ENCODE data around the gene RIN3.
A peak's percentile ranks its signal among the peaks of the same experiment; 100 is the strongest.

RIN3 gene

DNA sequence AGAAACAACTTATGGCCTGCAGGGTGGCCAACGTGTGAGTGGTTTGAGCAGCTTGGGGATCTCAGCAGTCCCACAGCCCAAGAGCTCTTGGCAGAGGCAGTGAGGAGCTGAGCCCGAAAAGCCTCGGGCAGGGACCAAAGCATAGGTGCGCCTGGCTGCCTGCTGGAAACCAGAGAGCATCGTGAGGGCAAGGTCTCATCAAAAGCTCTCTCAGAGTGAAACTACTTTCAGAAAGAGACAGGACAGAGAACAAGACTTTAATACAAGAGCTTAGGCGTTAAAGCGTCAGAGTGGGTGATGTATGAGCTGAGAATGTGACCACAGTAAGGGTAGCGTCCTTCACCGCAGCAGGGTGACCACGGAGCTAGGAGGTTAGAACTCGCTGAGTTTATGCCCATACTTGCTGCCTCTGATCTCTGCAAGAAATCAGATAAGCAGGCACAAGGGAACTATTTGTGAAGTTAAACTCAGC lies 204.0 kb downstream of the RIN3 start:
- POLR2A ChIA-PET: no interaction called here
- TF ChIP-seq FOXA1 (IDR thresholded peaks at IDR 0.05) (no peak), ELF4 (IDR thresholded peaks at IDR 0.05) (no peak), ARNT (IDR thresholded peaks at IDR 0.05) (no peak), L3MBTL2 (conservative IDR thresholded peaks at IDR 0.05) (no peak), ZNF384 (IDR thresholded peaks at IDR 0.05) (no peak), BHLHE40 (IDR thresholded peaks at IDR 0.05; ENCODE audit: borderline replicate concordance) (no peak)
- TF ChIP-seq, protein P1, sequence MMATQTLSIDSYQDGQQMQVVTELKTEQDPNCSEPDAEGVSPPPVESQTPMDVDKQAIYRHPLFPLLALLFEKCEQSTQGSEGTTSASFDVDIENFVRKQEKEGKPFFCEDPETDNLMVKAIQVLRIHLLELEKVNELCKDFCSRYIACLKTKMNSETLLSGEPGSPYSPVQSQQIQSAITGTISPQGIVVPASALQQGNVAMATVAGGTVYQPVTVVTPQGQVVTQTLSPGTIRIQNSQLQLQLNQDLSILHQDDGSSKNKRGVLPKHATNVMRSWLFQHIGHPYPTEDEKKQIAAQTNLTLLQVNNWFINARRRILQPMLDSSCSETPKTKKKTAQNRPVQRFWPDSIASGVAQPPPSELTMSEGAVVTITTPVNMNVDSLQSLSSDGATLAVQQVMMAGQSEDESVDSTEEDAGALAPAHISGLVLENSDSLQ (IDR thresholded peaks at IDR 0.05): peak; percentile 27; the same call in 1 of the 2 replicates
- no peak for DNase-seq (ENCODE audit: extremely low spot score)
- CTCF ChIA-PET: interaction anchor here (0.6 to 0.8 kb wide), 2 partner anchors 66 to 140 kb away, joined by 3 read pairs; no protein-coding TSS in a partner anchor

DNA sequence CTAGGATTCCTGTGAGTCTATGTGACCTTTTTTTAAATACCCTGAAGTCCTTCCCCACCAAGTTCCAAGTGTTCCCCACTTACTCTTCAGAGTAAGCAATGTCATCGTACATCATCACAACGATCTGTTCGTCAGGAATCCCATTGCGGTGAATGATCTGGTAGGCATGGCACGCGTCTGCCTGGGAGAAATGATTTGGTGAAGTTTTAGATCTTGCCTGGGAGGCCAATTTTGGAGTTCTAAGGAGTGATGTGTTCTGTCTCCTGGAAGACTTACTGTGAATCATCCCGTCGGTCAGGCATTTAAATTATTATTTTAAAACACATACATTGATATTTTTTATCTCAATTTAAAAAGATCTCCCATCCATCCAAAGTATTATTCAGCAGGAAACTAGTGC lies 205.1 kb downstream of the RIN3 start:
- TF ChIP-seq, protein P1 (IDR thresholded peaks at IDR 0.05): no peak
- TF ChIP-seq LEF1 (IDR thresholded peaks at IDR 0.05; ENCODE audit: borderline replicate concordance) (no peak), ELF4 (IDR thresholded peaks at IDR 0.05) (no peak), SUZ12 (IDR thresholded peaks at IDR 0.05) (no peak), HDGF (IDR thresholded peaks at IDR 0.05; ENCODE audit: borderline replicate concordance) (no peak), BHLHE40 (IDR thresholded peaks at IDR 0.05; ENCODE audit: borderline replicate concordance) (no peak)
- POLR2A ChIA-PET: no interaction called here
- DNase-seq (ENCODE audit: extremely low spot score): no peak
- CTCF ChIA-PET: no interaction called here

DNA sequence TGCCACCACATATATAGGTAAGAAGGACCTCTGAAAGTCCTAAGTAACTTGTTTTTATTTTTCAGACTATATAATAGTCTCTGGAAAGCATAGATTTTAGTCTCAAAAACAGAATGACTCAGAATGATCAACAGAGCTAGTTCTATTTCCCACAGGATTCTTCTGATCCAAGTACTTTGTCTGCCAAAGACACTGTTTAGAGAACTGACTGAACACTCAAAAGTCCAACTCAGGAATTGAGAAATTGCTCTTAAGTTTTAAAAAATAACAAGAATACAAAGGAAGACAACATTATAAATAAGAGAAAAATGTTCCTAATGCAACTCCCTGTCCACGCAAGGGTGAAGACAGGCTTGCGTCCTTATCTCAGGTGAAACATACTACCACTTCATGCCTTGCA lies 205.8 kb downstream of the RIN3 start:
- CTCF ChIA-PET: interaction anchor here (2.0 kb wide), 1 partner anchor 65 kb away, joined by 4 read pairs; no protein-coding TSS in a partner anchor
- TF ChIP-seq ARNT (IDR thresholded peaks at IDR 0.05) (no peak), TARDBP (IDR thresholded peaks at IDR 0.05) (no peak), LEF1 (IDR thresholded peaks at IDR 0.05; ENCODE audit: borderline replicate concordance) (no peak), L3MBTL2 (conservative IDR thresholded peaks at IDR 0.05) (no peak), NFRKB (IDR thresholded peaks at IDR 0.05) (no peak), ZNF384 (IDR thresholded peaks at IDR 0.05) (no peak), CTBP1 (IDR thresholded peaks at IDR 0.05; ENCODE audit: borderline replicate concordance) (no peak), FOXM1 (IDR thresholded peaks at IDR 0.05; ENCODE audit: borderline replicate concordance) (no peak), SUZ12 (IDR thresholded peaks at IDR 0.05) (no peak), ELF4 (IDR thresholded peaks at IDR 0.05) (no peak), HDGF (IDR thresholded peaks at IDR 0.05; ENCODE audit: borderline replicate concordance) (no peak), FOXA1 (IDR thresholded peaks at IDR 0.05) (no peak), SP1 (IDR thresholded peaks at IDR 0.05) (no peak), FOXK2 (IDR thresholded peaks at IDR 0.05) (no peak), BHLHE40 (IDR thresholded peaks at IDR 0.05; ENCODE audit: borderline replicate concordance) (no peak)
- TF ChIP-seq, protein P1 (IDR thresholded peaks at IDR 0.05): no peak
- POLR2A ChIA-PET: no interaction called here
- DNase-seq (ENCODE audit: extremely low spot score): no peak

DNA sequence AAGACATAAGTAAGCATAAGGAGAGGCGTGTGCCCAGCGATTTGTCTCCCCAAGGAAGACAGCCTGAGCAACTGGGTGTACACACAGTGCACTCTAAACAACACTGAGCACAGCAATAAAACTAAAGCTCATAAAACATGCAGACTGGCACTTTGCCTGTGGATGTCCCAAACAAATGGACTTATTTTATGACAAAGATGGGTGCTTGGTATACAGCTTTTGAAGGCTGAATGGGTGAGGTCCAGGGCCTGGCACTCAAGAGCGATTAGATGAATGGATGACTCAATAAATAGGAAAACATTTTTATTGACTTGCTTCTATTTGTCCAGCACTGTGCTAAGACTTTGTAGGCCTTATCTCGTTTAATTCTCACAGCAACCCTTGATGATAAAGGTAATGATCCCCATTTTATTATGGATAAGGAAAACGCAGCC lies 206.3 kb downstream of the RIN3 start:
- ChIA-PET POLR2A (no interaction called here), CTCF (interaction anchor here (2.0 kb wide), 1 partner anchor 64 kb away, joined by 4 read pairs; no protein-coding TSS in a partner anchor)
- no peak for DNase-seq (ENCODE audit: extremely low spot score)
- no peak for TF ChIP-seq ELF4 (IDR thresholded peaks at IDR 0.05)
- TF ChIP-seq CTBP1 (IDR thresholded peaks at IDR 0.05; ENCODE audit: borderline replicate concordance): no peak
- TF ChIP-seq L3MBTL2 (conservative IDR thresholded peaks at IDR 0.05): no peak
- TF ChIP-seq, protein P1 (IDR thresholded peaks at IDR 0.05): peak; percentile 13; the same call in 1 of the 2 replicates
- no peak for TF ChIP-seq LEF1 (IDR thresholded peaks at IDR 0.05; ENCODE audit: borderline replicate concordance)
- TF ChIP-seq FOXM1 (IDR thresholded peaks at IDR 0.05; ENCODE audit: borderline replicate concordance): no peak

DNA sequence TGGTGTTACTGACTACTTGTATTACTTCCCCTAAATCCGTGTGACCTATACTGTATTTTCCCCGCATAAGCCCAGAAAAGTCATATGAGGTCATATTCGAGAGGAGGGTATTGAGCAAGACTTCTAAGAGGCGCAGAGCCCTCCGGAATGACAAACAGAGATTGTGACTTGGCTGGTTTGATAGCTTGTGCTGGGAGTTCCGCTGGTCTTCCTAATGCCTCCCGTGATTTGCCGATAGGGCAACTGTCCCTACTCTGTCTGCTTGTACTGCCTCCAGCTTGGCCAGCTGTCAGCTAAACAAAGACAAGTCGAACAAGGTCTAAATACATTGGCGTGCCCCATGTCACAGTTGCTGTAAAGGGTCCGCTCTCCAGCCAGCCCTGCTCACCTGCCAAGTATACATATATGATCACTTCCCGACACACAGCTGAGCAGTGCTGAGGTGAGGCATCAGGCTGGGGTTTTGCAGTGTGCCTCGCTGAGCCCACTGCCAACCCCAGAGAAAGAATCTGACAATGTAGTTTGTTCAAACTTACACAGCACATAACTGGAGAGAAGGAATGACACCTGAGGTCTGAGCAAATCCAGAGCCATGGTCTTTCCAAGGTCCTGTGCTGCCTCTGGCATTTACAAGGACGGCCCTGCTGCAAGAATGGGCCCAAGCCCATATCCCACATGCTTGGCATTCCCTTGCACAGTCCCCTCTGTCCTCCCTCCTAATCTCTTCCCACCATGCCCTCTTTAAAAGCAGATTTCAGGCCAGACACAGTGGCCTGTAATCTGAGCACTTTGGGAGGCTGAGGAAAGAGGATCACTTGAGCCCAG lies 211.1 kb downstream of the RIN3 start:
- TF ChIP-seq CTBP1 (IDR thresholded peaks at IDR 0.05; ENCODE audit: borderline replicate concordance) (no peak), FOXK2 (IDR thresholded peaks at IDR 0.05) (no peak), SUZ12 (IDR thresholded peaks at IDR 0.05) (no peak), SP1 (IDR thresholded peaks at IDR 0.05) (no peak), FOXM1 (IDR thresholded peaks at IDR 0.05; ENCODE audit: borderline replicate concordance) (no peak), ARNT (IDR thresholded peaks at IDR 0.05) (no peak), HDGF (IDR thresholded peaks at IDR 0.05; ENCODE audit: borderline replicate concordance) (no peak), NFRKB (IDR thresholded peaks at IDR 0.05) (no peak), LEF1 (IDR thresholded peaks at IDR 0.05; ENCODE audit: borderline replicate concordance) (no peak), ZNF384 (IDR thresholded peaks at IDR 0.05) (no peak), TARDBP (IDR thresholded peaks at IDR 0.05) (no peak), FOXA1 (IDR thresholded peaks at IDR 0.05) (no peak), ELF4 (IDR thresholded peaks at IDR 0.05) (no peak), BHLHE40 (IDR thresholded peaks at IDR 0.05; ENCODE audit: borderline replicate concordance) (no peak), L3MBTL2 (conservative IDR thresholded peaks at IDR 0.05) (no peak)
- TF ChIP-seq, protein P1 (IDR thresholded peaks at IDR 0.05): no peak
- DNase-seq (ENCODE audit: extremely low spot score): no peak
- ChIA-PET POLR2A (interaction anchor here (2.2 kb wide), 1 partner anchor 24 kb away, joined by 10 read pairs; the partner anchor contains the start of gene LGMN), CTCF (no interaction called here)
